Fibroblast of pulmonary artery (primary cell): ENCODE measurements around the gene DNAJB6.

Source experiments
- DNase-seq: peaks from one replicate; pipeline ENCODE4 v3.0.0-alpha.2; 2010; ENCODE audit warnings: low read depth
- H3K4me3 ChIP-seq: replicated peaks from 2 replicates; pipeline ENCODE4 v1.5.1; 2011; ENCODE audit warnings: low read depth, mild to moderate bottlenecking, control low read depth, low read length, moderate library complexity
- TF ChIP-seq, protein P1 (sequence below): IDR thresholded peaks from 2 replicates; pipeline ENCODE4 v1.5.1; 2011; ENCODE audit warnings: mild to moderate bottlenecking, control low read depth, low read length, inconsistent platforms; ENCODE audit errors: missing control alignments

The DNAJB6 gene

DNA sequence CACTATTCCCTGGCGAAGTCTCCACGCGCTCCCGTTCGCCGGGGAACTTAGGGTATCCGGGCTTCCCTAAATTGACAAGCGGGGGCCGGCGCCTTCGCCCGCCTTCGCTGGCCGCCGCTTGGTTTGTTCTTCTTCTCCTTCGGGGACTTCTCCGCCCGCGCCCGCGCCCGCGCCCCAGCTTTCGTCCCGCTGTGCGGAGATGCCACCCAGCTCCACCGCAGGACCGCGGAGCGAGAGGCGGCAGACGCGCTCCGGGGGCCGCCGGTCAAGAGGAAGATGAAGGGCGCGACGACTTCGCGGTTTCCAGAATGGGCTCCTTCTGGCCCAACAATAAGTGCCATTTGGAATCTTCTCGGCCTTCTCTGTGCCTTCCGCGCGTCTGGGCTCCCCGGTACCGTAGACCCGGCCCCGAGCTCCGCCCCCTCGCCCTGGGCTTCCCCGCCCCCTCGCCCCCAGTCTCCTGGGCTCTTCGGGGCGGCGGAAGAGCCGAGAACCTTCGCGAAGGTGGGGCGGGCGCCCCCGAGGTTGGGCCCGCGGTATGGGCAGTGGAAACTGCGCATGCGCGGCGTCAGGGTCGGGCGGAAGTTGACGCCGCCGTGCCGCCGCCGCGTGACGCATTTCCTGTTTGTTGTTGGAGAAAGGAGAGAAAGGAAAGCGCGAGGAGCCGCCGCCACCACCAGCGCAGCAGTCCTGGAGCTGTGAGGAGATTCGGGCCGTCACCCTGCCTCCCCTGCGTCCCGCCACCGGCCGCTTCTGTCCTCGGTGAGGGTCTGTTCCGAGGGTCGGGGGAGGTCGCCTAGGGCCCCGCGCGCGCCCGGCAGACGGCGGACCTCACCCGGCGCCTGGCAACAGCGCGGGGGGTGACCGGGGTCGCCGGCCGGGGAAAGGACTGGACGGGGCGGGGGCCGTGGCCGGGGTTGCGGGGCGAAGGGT is at the start of gene DNAJB6:
TSS of gene DNAJB6 (plus strand) at position 622 of the 933 bp plus-strand sequence. CDS start 21,569 bp downstream, outside the sequence.
- DNase-seq, result peak; percentile 94
- H3K4me3 ChIP-seq, result peak within 1 kb of the TSS; percentile 76
- TF ChIP-seq, protein P1, sequence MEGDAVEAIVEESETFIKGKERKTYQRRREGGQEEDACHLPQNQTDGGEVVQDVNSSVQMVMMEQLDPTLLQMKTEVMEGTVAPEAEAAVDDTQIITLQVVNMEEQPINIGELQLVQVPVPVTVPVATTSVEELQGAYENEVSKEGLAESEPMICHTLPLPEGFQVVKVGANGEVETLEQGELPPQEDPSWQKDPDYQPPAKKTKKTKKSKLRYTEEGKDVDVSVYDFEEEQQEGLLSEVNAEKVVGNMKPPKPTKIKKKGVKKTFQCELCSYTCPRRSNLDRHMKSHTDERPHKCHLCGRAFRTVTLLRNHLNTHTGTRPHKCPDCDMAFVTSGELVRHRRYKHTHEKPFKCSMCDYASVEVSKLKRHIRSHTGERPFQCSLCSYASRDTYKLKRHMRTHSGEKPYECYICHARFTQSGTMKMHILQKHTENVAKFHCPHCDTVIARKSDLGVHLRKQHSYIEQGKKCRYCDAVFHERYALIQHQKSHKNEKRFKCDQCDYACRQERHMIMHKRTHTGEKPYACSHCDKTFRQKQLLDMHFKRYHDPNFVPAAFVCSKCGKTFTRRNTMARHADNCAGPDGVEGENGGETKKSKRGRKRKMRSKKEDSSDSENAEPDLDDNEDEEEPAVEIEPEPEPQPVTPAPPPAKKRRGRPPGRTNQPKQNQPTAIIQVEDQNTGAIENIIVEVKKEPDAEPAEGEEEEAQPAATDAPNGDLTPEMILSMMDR, result no peak

DNA sequence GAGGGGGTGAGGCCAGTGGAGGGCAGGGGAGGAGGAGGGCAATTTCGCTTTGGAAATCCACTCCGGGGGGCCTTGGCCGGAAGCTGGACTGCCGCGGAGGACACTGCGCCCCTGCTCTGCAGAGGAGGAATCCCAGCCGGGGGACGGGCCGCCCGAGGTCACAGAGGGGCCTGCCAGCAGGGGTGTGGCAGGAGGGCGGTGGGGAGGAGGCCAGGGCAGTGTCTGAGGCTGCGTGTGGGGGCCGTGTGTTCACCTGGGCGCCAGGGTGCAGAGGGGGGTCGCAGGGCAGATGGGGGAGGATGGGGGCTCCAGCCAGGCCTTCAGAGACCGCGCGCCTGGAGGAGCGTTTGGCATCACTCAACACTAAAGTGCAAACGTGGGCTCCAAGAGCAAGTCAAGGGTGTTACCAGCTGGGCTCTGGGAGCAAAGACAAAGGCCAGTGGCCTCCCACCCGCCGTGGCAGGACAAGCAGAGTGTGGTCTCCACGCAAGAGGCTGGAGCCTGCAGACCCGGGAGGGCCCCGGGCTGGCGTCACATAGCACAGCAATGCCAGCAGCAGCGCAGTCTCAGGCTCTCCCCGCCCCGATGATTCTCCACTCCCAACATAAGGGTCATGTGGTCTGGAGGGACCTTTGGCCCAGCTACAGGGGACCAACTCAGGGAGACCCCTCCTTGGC is 45.3 kb upstream of the DNAJB6 start:
- TF ChIP-seq, protein P1, result no peak
- H3K4me3 ChIP-seq, result no peak overlapping the region
- DNase-seq, result no peak

DNA sequence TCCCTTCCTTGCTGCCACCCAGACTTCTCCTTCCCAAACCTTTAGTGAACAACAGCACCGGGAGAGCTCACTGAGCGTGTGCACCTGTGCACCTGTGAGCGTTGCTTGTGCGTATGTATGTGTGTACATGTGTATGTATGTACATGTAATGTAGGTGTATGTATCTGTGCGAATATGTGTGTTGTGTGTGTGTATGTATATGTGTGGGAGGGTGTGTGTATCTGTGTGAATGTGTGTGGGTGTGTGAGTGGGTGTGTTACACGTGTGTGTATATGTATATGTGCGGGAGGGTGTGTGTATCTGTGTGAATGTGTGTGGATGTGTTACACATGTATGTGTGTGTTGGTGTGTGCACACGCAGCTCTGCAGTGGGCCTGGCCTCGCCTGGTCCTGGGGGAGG is 44.5 kb upstream of the DNAJB6 start:
- TF ChIP-seq, protein P1, result no peak
- no peak overlapping the region for H3K4me3 ChIP-seq
- no peak for DNase-seq

DNA sequence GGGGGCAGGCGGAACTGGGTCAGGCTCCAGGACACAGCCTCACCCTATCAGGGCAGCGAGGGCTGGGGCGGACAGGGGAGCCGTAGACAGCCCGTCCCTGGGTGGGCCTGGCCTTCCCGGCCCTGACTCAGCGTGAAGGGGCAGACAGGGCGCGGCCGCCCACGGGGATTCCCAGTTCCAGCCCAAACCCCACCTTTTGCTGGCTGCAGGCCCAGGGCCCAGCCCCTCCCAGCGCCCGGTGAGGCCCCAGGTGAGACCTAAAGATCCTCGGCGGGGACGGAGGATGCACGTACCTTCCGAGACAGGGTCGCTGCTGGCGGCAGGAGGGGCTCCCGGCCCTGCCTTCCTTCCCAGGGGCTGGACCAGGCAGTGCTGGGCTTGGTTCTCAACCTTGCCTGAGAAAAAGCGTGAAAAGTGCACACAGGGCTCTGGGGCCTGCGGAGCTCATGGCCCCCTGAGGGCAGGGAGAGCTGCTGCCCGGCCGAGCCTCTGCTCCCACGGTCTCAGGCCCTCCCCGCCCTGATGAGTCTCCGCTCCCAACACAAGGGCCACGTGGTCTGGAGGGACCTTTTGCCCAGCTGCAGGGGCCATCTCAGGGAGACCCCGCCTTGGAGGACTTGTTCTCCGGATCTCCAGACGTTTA is 43.9 kb upstream of the DNAJB6 start:
- TF ChIP-seq, protein P1, result no peak
- H3K4me3 ChIP-seq, result no peak overlapping the region
- DNase-seq, result no peak

DNA sequence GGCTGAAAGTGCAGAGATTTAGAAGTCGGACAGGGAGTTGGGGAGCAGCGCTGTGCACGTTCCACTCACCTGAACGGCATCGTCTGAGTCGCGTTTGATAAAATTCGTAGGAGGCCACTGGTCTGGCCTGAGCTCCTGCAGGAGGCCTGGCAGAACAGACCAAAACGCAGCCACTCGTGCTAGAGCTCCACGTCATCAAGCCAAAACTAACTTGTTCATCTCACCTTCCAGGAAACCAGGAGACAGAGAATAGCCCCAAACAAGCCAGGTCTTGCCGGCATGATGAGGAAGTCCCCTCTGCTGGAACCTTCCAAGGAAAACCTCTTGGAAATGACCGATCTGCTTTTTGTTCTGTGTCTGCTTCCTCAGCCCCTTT is 43.4 kb upstream of the DNAJB6 start:
- DNase-seq, result no peak
- no peak overlapping the region for H3K4me3 ChIP-seq
- TF ChIP-seq, protein P1, result no peak

DNA sequence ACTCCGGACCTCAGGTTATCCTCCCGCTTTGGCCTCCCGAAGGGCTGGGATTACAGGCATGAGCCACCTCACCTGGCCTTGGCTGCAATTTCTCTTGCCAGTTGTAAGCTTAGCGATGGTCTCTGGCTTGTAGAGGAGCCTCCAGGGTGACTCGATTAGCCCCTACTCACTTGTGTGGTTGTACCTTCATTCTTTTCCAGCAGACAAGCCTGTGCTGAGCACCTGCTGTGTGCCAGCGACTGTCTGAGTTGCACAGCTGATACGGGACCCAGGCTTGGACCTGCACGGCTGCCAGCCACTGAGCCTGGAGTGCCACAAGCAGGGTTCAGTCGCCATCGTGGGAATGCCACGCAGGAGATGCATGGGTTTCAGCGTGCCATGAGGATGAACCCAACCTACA is 42.0 kb upstream of the DNAJB6 start:
- H3K4me3 ChIP-seq, result no peak overlapping the region
- DNase-seq, result no peak
- TF ChIP-seq, protein P1, result no peak
